ENCODE results near the gene GNG7. TPM values are rescaled to one million over a fixed set of nuclear protein-coding genes. Genes with fewer than 3 reads are reported as not detected.
"Not testable (repeated sequence)": the region's sequence is repeated elsewhere in the genome, so short reads cannot be mapped to it uniquely, and the experiment has no call there.

GNG7 gene
- total RNA-seq, 1 donor from 2014 or later: 0.68 TPM

- no peak for ATAC-seq
Measured at GRCh38 chr19:2619076-2619475, 83.4 kb downstream of the GNG7 start.

GRCh38 chr19:2618611-2619010 is 83.9 kb downstream of the GNG7 start:
- ATAC-seq: peak; percentile 40

- ATAC-seq: no peak
Measured at GRCh38 chr19:2617393-2618165, 84.9 kb downstream of the GNG7 start.

GRCh38 chr19:2616741-2617392 is 85.6 kb downstream of the GNG7 start:
- no peak for ATAC-seq

DNA sequence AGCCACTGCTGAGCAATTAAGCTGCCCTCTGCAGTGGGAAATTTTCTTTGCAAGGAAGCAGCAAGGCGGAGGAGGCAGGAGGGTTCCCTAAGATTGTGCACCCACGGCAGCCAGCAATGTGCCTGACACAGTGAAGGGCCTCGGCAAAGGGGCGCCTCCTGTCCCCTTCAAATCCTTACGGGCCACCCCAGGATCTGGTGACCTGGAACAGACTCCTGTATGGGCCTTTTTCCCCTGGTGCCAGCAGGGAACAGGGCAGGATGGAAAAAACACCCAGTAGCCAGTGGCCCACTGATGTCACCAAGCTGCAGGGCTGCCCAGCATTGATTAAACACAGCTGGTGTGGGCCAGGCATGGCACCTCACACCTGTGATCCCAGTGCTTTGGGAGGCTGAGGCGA is 86.7 kb downstream of the GNG7 start:
- no peak for ATAC-seq

- peak; percentile 30 for ATAC-seq
Measured at GRCh38 chr19:2613507-2614295, 88.8 kb downstream of the GNG7 start.

- ATAC-seq: no peak
Measured at GRCh38 chr19:2612619-2613249, 89.8 kb downstream of the GNG7 start.

GRCh38 chr19:2611483-2612464 is 90.7 kb downstream of the GNG7 start:
- no peak for ATAC-seq

DNA sequence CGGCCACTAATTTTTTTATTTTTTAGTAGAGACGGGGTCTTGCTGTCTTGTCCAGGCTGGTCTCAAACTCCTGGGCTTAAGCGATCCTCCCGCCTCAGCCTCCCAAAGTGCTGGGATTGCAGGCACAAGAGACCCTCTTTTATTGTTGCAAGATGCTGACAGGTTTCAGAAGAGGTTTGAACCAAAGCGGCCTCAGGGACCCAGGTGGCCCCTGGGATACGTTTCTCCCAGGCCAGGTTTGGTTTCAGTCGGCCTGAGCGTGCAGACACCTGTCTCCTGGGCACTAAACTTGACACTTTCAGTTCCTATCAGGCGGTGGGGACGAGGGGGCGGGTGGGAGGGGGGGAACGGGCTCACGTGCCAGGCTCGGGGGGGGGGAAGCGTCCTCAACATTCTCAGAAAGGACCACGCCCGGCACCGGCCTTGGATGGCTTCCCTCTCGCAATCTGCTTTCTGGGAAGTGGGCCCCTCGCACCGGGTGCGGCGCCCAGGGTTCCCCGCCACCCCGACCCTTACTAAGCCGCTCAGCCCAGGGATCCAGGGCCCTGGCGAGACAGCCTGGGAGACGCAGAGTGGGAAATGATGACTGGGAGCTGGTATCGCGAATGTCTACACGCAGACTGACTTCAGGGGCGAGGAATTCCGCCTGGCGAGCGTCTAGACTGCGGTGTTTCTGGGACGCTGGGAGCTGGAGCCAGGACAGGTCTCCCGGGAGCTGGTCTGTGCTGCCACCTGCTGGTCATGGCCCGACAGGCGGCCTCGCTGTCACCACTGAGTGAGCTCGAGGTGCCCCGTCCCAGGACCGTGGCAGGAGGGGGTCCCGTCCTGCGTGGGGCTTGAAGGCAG is 91.6 kb downstream of the GNG7 start:
- ATAC-seq: peak; percentile 89

GRCh38 chr19:2609389-2610116 is 92.9 kb downstream of the GNG7 start:
- ATAC-seq: no peak

GRCh38 chr19:2609034-2609388 is 93.5 kb downstream of the GNG7 start:
- not testable (repeated sequence) for ATAC-seq

GRCh38 chr19:2608602-2608922 is 93.9 kb downstream of the GNG7 start:
- no peak for ATAC-seq

GRCh38 chr19:2607712-2608601 is 94.5 kb downstream of the GNG7 start:
- no peak for ATAC-seq

DNA sequence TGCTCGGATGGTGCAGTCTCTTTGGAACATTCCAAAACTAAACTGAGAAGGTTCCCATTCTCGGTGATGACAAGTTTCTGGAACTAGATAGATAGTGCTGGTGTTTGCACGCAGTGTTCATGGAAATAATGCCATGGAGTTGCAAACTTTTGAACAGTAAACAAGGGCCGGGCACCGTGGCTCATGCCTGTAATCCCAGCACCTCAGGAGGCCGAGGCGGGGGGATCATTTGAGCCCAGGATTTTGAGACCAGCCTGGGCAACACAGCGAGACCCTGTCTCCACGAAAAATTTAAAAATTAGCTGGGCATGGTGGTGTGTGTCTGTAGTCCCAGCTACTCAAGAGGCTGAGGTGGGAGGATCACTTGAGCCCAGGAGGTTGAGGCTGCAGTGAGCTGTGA is 95.7 kb downstream of the GNG7 start:
- not testable (repeated sequence) for ATAC-seq

- not testable (repeated sequence) for ATAC-seq
Measured at GRCh38 chr19:2605889-2606288, 96.6 kb downstream of the GNG7 start.

DNA sequence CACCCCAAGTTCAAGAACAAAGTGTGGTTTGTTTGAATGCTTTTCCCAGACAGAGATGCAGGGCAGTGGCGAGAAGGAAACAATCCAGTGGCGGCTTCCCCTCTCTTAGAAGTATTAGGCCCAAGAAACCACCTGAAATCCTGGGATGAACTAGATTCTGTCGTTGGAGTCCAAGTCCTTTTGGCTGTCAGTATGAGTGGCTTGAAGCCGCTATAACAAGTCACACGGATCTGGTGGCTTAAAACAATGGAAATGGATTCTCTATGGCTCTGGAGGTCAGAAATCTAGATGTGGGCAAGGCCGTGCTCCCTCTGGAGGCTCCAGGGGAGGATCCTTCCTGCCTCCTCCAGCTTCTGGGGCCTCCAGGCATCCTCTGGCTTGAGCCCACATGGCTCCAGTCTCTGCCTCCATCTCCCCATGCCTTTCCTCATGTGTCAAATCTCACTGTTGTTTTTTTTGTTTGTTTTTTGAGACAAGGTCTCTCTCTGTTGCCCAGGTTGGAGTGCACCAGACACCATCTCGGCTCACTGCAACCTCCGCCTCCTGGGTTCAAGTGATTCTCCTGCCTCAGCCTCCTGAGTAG is 97.7 kb downstream of the GNG7 start:
- no peak for ATAC-seq

DNA sequence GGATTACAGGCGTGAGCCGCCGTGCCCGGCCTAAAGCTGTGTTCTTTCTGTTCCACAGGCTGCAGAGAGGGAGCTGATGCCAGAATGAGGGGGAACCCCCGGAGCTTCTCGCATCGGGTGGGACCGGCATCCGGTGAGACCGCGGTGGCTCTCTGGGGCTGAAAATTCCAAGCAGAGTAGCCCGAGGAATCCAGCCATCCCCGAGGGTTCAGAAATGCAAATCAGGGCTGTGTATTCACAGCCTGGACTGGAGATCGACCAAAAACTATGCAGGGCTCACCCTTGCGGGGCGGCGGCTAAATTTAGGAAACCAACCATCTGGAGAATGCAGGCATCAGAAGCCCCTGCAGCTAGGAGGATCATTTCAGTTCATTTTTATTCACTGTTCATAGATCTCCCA is 99.2 kb downstream of the GNG7 start:
- no peak for ATAC-seq

- ATAC-seq: peak; percentile 85
Measured at GRCh38 chr19:2602391-2603181, 99.9 kb downstream of the GNG7 start.
